ENCODE measurements around the gene P4HB. TPM values are rescaled to one million over a fixed set of nuclear protein-coding genes. Genes with fewer than 3 reads are reported as not detected.

P4HB gene
- total and polyA plus RNA-seq, 2 experiments from 2014 or later, result 206 to 620 TPM

- H3K27ac ChIP-seq (ENCODE audit: low read depth), result no peak overlapping the region
- Mint-ChIP-seq H3K27me3 (ENCODE audit: insufficient read depth, low read depth, poor library complexity) (peaks cover 2% of the 10 kb centered on the region), H3K9me3 (no peaks in the 10 kb centered on the region), H3K4me1 (no peaks in the 10 kb centered on the region; the same call in 2 of the 3 replicates), H3K4me3 (no peak overlapping the region), H3K27ac (no peak overlapping the region), H3K36me3 (ENCODE audit: low read depth) (peaks cover 36% of the 10 kb centered on the region)
- no peak overlapping the region for H2AFZ ChIP-seq
- no peaks in the 10 kb centered on the region for H3K4me1 ChIP-seq (ENCODE audit: insufficient read depth)
- H4K20me1 ChIP-seq (replicated peaks; ENCODE audit: insufficient read depth), result peaks cover 6% of the 10 kb centered on the region; the same call in 1 of the 2 replicates
- H3K4me2 ChIP-seq, result no peak overlapping the region
- no peak overlapping the region for H3K4me3 ChIP-seq
- H3K27me3 ChIP-seq (ENCODE audit: insufficient read depth), result no peaks in the 10 kb centered on the region
- H3K9me2 ChIP-seq (ENCODE audit: insufficient read depth), result no peaks in the 10 kb centered on the region
- H3K79me2 ChIP-seq (replicated peaks; ENCODE audit: insufficient read depth), result no peaks in the 10 kb centered on the region
- TF ChIP-seq POLR2AphosphoS5 (IDR thresholded peaks at IDR 0.05; ENCODE audit: low read depth) (no peak), ZNF462 (CRISPR knock-in tag; IDR thresholded peaks at IDR 0.05) (no peak), CREB1 (CRISPR knock-in tag; IDR thresholded peaks at IDR 0.05; ENCODE audit: low read depth) (no peak), JUNB (IDR thresholded peaks at IDR 0.05; ENCODE audit: unreplicated experiment) (no peak), ETS1 (IDR thresholded peaks at IDR 0.05) (no peak), STAT1 (IDR thresholded peaks at IDR 0.05; ENCODE audit: unreplicated experiment) (no peak), ZNF114 (CRISPR knock-in tag; IDR thresholded peaks at IDR 0.05) (no peak), NANOG (IDR thresholded peaks at IDR 0.05; ENCODE audit: borderline replicate concordance) (no peak), CTCF (conservative IDR thresholded peaks at IDR 0.05; ENCODE audit: low read depth in 2 of 2) (no peak), EZH2phosphoT487 (IDR thresholded peaks at IDR 0.05; ENCODE audit: unreplicated experiment) (no peak), EZH2 (IDR thresholded peaks at IDR 0.05; ENCODE audit: low read depth, unreplicated experiment) (no peak)
- TF ChIP-seq, protein P1, sequence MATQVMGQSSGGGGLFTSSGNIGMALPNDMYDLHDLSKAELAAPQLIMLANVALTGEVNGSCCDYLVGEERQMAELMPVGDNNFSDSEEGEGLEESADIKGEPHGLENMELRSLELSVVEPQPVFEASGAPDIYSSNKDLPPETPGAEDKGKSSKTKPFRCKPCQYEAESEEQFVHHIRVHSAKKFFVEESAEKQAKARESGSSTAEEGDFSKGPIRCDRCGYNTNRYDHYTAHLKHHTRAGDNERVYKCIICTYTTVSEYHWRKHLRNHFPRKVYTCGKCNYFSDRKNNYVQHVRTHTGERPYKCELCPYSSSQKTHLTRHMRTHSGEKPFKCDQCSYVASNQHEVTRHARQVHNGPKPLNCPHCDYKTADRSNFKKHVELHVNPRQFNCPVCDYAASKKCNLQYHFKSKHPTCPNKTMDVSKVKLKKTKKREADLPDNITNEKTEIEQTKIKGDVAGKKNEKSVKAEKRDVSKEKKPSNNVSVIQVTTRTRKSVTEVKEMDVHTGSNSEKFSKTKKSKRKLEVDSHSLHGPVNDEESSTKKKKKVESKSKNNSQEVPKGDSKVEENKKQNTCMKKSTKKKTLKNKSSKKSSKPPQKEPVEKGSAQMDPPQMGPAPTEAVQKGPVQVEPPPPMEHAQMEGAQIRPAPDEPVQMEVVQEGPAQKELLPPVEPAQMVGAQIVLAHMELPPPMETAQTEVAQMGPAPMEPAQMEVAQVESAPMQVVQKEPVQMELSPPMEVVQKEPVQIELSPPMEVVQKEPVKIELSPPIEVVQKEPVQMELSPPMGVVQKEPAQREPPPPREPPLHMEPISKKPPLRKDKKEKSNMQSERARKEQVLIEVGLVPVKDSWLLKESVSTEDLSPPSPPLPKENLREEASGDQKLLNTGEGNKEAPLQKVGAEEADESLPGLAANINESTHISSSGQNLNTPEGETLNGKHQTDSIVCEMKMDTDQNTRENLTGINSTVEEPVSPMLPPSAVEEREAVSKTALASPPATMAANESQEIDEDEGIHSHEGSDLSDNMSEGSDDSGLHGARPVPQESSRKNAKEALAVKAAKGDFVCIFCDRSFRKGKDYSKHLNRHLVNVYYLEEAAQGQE (IDR thresholded peaks at IDR 0.05; ENCODE audit: unreplicated experiment), result no peak
- H3K36me3 ChIP-seq (ENCODE audit: insufficient read depth), result peaks cover 7% of the 10 kb centered on the region; the same call in 1 of the 2 replicates
- ATAC-seq (no peak), DNase-seq (ENCODE audit: low spot score) (no peak)
- H3F3A ChIP-seq (replicated peaks; ENCODE audit: low read depth), result peaks cover 8% of the 10 kb centered on the region; the same call in 1 of the 2 replicates
Measured at GRCh38 chr17:81845881-81846742, 14.2 kb downstream of the P4HB start.

All from GM23338 (cell line).